Measurements from ENCODE around the gene UBFD1.

Gene UBFD1, protein sequence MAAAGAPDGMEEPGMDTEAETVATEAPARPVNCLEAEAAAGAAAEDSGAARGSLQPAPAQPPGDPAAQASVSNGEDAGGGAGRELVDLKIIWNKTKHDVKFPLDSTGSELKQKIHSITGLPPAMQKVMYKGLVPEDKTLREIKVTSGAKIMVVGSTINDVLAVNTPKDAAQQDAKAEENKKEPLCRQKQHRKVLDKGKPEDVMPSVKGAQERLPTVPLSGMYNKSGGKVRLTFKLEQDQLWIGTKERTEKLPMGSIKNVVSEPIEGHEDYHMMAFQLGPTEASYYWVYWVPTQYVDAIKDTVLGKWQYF

DNA sequence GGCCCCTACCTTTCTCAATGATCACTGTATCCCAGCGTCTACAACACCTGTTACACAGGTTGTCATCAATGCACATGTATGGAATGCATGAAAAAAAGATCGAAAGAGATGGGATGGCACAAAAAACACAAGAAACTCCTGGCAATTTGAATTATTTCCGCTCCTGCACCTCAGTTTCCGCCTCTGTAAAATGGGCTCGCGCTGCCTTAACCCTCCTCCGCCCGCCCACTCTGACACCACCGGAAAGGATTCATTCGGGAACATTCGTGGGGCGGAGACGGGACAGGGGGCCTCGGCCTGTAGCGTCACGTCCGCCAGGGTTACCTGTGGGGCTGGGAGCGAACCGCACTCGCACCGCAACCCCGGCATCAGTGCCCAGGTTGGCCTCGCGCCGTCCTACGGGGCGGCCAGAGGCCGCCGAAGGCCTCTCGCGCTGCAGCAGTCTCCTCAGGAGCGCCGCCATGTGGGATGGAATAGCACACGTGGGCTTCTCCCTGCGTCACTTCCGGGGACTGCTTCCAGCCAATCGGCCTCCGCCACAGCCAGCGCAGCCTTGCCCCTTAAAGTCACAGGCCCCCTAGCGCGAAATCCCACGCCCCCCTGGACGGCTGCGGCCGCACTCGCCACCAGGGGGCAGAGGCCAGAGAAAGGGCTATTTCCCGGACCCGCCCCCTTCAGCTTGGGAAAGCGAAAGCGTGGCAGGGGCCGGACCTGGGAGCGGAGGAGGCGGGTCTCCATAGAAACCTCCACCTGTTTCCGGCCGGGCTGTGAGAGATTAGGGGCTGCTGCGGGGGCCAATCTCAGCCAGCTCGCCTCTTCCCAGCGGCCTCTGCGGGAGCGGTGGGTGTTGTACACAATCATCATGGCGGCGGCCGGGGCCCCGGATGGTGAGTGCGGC, at the start of gene UBFD1, which contains the start of gene EARS2:
TSS of gene UBFD1 (plus strand) at position 847 of the 898 bp plus-strand sequence. CDS start at position 863, 16 bp downstream.
TSS of gene EARS2 (minus strand) at position 470 of the 898 bp plus-strand sequence. CDS start at position 463, 7 bp downstream.
- Histone ChIP-seq H3K27me3 (ENCODE audit: insufficient read depth, poor library complexity, severe bottlenecking) (no peaks in the 10 kb centered on the region), H3K4me3 (ENCODE audit: severe bottlenecking) (peak within 1 kb of the TSS; percentile 66), H3K9me3 (ENCODE audit: severe bottlenecking) (no peaks in the 10 kb centered on the region), H3K4me1 (ENCODE audit: insufficient read depth, poor library complexity, severe bottlenecking) (peaks cover 8% of the 10 kb centered on the region), H3K27ac (ENCODE audit: poor library complexity, severe bottlenecking) (peak within 1 kb of the TSS; percentile 62), H3K36me3 (ENCODE audit: low read depth) (peaks cover 48% of the 10 kb centered on the region)
- ATAC-seq (ENCODE audit: low read depth) (peak; percentile 94), DNase-seq (ENCODE audit: low spot score) (peak; percentile 98)
- TF ChIP-seq, protein P1, sequence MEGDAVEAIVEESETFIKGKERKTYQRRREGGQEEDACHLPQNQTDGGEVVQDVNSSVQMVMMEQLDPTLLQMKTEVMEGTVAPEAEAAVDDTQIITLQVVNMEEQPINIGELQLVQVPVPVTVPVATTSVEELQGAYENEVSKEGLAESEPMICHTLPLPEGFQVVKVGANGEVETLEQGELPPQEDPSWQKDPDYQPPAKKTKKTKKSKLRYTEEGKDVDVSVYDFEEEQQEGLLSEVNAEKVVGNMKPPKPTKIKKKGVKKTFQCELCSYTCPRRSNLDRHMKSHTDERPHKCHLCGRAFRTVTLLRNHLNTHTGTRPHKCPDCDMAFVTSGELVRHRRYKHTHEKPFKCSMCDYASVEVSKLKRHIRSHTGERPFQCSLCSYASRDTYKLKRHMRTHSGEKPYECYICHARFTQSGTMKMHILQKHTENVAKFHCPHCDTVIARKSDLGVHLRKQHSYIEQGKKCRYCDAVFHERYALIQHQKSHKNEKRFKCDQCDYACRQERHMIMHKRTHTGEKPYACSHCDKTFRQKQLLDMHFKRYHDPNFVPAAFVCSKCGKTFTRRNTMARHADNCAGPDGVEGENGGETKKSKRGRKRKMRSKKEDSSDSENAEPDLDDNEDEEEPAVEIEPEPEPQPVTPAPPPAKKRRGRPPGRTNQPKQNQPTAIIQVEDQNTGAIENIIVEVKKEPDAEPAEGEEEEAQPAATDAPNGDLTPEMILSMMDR (IDR thresholded peaks at IDR 0.05; ENCODE audit: poor library complexity, severe bottlenecking): peak; percentile 95

DNA sequence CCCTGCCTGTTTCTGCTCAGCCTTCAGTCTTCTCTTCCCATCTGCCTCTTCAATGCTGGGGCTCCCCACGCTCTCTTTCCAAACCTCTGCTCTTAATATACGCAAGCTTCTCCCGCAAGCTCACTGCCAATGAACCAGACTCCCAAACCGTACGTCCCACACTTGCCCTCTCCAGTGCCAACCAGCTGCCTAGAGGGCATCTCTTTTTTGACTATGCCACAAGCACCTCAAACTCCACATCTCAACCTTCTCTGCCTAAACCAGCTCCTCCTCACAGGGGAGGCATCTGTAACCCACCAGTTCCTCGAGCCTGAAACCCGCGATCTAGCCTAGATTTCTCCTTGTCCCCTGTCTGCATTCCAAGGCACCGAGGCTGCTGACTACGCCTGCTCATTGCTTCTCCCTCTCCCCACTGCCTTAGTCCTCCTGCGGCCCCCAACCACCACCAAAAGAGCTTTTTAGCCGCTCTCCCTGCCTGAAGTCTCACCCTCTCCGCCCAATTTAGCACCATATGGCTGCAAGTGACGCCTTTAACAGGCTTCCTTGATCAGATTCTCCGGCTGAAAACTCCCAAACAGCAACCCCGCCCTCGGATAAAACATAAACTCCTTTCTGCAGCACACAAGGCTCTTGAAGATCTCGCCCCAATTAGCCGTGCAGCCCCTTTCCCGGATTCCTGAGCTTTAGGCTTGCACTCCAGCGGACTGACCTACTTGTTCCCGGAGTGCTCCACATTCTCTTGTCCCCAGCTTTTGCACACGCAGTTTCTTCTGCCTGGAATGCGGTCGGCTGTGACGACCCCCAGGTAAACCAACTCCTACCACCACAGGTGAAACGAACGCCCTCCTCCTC, 48.7 kb upstream of the UBFD1 start:
- Histone ChIP-seq H3K9me3 (ENCODE audit: severe bottlenecking) (no peaks in the 10 kb centered on the region), H3K27me3 (ENCODE audit: insufficient read depth, poor library complexity, severe bottlenecking) (no peaks in the 10 kb centered on the region), H3K4me1 (ENCODE audit: insufficient read depth, poor library complexity, severe bottlenecking) (peaks cover 13% of the 10 kb centered on the region), H3K36me3 (ENCODE audit: low read depth) (no peaks in the 10 kb centered on the region), H3K4me3 (ENCODE audit: severe bottlenecking) (peak overlapping the region; percentile 64), H3K27ac (ENCODE audit: poor library complexity, severe bottlenecking) (no peak overlapping the region)
- peak; percentile 6; the same call in 2 of the 3 replicates for ATAC-seq (ENCODE audit: low read depth)
- DNase-seq (ENCODE audit: low spot score): no peak
- TF ChIP-seq, protein P1 (IDR thresholded peaks at IDR 0.05; ENCODE audit: poor library complexity, severe bottlenecking): no peak

DNA sequence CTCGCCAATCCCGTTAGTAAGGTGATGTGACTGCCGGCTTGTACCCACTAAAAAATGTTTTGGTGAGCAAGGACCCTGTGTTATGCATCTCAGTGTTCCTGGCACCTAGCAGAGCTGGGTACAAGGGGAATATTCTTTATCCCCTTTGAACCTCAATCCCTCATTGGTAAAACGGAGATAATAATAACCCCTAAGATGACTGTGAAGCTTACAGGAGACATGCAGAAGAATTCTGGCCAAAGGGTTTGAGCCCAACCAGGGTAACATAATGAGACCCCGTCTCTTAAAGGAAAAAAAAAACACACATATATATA, 48.1 kb upstream of the UBFD1 start:
- H3K36me3 ChIP-seq (ENCODE audit: low read depth): no peaks in the 10 kb centered on the region
- H3K9me3 ChIP-seq (ENCODE audit: severe bottlenecking): no peaks in the 10 kb centered on the region
- H3K27ac ChIP-seq (ENCODE audit: poor library complexity, severe bottlenecking): no peak overlapping the region
- H3K4me3 ChIP-seq (ENCODE audit: severe bottlenecking): peak overlapping the region; percentile 64
- TF ChIP-seq, protein P1 (IDR thresholded peaks at IDR 0.05; ENCODE audit: poor library complexity, severe bottlenecking): no peak
- peaks cover 8% of the 10 kb centered on the region for H3K4me1 ChIP-seq (ENCODE audit: insufficient read depth, poor library complexity, severe bottlenecking)
- ATAC-seq (ENCODE audit: low read depth) (no peak), DNase-seq (ENCODE audit: low spot score) (no peak)
- H3K27me3 ChIP-seq (ENCODE audit: insufficient read depth, poor library complexity, severe bottlenecking): no peaks in the 10 kb centered on the region

DNA sequence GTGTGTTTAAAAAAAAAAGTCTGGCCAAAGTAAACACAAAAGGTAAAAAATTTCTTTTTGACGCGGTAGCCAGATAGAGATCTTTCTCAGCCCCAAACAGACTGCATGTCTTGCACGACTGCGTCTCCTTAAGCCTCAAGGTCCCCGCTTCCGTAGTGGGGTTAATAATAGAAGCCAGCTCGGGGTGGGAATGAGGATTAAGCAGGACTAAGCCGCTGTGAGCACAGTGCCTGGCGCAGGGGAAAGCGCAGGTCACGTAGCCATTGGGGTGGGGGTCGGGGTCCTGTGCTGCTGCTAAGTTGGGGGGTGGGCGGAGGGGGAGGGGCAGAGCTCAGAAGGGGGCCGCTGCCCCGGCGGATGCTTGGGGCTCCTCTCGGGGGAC, 47.8 kb upstream of the UBFD1 start:
- TF ChIP-seq, protein P1 (IDR thresholded peaks at IDR 0.05; ENCODE audit: poor library complexity, severe bottlenecking): no peak
- H3K4me3 ChIP-seq (ENCODE audit: severe bottlenecking): peak overlapping the region; percentile 64
- H3K27ac ChIP-seq (ENCODE audit: poor library complexity, severe bottlenecking): peak overlapping the region; percentile 39
- peaks cover 5% of the 10 kb centered on the region for H3K4me1 ChIP-seq (ENCODE audit: insufficient read depth, poor library complexity, severe bottlenecking)
- H3K36me3 ChIP-seq (ENCODE audit: low read depth): no peaks in the 10 kb centered on the region
- no peaks in the 10 kb centered on the region for H3K9me3 ChIP-seq (ENCODE audit: severe bottlenecking)
- DNase-seq (ENCODE audit: low spot score) (no peak), ATAC-seq (ENCODE audit: low read depth) (0 out of 3 replicates have a peak, but pooled peaks have one; percentile 9)
- H3K27me3 ChIP-seq (ENCODE audit: insufficient read depth, poor library complexity, severe bottlenecking): no peaks in the 10 kb centered on the region
